ENCODE measurements around the gene C11orf91.

DNA sequence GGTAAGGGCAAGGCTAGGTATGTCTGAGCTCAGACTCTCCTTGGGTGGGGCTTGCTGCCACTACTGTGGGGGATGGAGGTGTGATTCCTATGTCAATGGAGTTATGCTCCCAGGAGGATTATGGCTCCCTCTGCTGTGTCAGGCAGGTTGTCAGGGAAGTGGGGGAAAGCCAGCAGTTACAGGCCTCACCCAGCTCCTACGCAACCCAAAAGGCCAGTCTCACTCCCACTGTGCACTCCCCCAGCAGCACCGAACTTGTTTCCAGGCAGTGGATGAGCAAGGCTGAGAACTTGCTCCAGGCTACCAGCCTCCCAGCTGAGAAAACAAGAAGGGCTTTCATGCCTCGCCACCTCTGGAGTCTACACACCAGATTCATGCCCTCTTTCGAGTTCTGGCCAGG is 18.2 kb downstream of the C11orf91 start:
- TF ChIP-seq, protein P1, sequence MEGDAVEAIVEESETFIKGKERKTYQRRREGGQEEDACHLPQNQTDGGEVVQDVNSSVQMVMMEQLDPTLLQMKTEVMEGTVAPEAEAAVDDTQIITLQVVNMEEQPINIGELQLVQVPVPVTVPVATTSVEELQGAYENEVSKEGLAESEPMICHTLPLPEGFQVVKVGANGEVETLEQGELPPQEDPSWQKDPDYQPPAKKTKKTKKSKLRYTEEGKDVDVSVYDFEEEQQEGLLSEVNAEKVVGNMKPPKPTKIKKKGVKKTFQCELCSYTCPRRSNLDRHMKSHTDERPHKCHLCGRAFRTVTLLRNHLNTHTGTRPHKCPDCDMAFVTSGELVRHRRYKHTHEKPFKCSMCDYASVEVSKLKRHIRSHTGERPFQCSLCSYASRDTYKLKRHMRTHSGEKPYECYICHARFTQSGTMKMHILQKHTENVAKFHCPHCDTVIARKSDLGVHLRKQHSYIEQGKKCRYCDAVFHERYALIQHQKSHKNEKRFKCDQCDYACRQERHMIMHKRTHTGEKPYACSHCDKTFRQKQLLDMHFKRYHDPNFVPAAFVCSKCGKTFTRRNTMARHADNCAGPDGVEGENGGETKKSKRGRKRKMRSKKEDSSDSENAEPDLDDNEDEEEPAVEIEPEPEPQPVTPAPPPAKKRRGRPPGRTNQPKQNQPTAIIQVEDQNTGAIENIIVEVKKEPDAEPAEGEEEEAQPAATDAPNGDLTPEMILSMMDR (IDR thresholded peaks at IDR 0.05; ENCODE audit: extremely low read depth in 1 of 2, insufficient read depth in 1 of 2, low read depth in 1 of 2, low read length in 2 of 2), result no peak
- TF ChIP-seq GATA2 (IDR thresholded peaks at IDR 0.05; ENCODE audit: insufficient read depth, insufficient read length, low read depth, low read length) (no peak), EZH2 (IDR thresholded peaks at IDR 0.05; ENCODE audit: borderline replicate concordance, low read depth, low read length, severe bottlenecking) (no peak)

All from endothelial cell of umbilical vein (primary cell).